Islet precursor cell (in vitro differentiated cells): ENCODE results near the gene ITGB6.

Source experiments
- DNase-seq: peaks from one replicate; pipeline ENCODE4 v3.0.0-alpha.2; 2018

ITGB6 gene

DNA sequence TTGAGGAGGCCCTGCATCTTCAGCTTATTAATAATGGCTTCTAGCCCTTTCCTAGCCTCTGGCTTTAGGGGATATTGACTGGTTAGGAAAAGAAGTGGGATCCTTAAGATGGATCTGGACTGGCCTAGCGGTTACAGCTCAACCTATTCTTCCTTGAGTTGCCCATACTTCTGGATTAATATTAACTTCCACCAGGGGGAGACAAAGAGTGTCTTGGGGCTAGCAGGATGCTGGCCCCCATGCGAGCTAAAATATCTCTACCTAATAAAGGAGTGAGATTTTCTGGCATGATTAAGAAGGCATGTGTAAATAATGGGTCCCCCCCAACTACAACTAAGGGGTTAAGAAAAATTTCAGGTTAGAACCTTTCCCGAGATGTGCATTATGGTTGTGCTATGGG, 114.4 kb downstream of the ITGB6 start:
- no peak for DNase-seq

- no peak for DNase-seq
Observed at GRCh38 chr2:160077912-160078810, 121.9 kb downstream of the ITGB6 start.

- DNase-seq = no peak
Observed at GRCh38 chr2:160076914-160077313, 123.2 kb downstream of the ITGB6 start.

DNA sequence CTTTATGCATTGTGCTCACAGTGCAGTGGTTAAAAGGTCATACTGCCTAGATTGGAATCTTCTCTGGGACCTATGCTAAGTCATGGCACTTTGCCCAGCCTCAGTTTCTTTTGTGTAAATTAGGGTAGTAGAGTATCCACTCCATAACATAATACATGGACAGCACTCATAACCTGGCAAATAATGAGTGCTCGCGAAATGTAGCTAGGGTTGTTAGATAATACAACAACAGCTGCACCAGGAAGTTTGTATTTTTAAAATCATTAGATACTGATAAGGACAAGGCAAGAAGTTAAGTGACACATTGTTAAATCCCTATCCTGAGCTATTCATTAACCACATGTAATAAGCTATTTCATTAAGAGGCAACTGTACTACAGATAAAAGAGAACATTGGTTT, 123.8 kb downstream of the ITGB6 start:
- no peak for DNase-seq

DNA sequence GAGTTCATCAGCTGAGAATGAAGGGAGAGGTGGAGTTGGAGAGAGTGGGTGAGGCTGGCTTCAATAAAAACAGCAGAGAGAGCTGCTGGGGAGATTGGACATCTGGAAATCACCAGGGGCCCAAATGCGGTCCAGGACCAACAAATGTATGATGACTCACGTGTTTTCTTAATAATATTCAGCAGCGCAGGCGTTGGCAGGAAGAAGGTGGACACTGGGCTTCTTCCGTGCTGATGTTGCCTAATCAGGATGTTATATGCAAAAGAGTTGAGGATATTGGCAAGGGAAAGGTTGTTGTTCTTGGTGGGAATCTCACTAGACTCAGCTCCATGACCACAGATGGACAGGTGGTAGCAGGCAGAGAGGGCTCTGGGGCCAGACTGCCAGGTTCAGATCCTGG, 124.9 kb downstream of the ITGB6 start:
- DNase-seq = no peak

DNA sequence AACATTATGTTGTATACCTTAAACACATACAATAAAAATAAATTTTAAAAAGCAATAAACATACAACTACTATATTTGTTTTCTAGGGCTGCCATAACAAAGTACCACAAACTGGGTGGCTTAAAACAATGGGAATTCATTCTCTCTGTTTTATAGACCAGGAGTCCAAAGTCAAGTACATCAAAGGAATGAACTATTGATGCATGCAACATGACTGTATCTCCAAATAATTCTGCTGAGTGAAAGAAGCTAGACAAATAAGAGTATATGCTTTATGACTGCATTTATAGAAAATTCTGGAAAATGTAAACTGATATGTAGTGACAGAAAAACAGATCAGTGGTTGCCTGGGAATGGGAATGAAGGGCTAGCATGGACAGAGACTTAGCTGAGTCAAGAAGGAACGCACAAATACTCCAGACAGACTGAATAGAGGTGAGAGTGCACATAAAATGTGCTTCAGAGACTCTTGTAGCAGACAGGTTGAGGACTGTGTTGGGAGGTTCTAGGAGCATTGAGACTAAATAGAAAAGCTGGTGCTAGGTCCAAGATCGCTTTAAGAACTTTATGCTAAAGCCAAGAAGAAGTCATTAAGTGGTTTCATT, 126.7 kb downstream of the ITGB6 start:
- DNase-seq = no peak

- no peak for DNase-seq
Observed at GRCh38 chr2:160068906-160069305, 131.2 kb downstream of the ITGB6 start.

GRCh38 chr2:160064916-160065315, 135.2 kb downstream of the ITGB6 start:
- no peak for DNase-seq

DNA sequence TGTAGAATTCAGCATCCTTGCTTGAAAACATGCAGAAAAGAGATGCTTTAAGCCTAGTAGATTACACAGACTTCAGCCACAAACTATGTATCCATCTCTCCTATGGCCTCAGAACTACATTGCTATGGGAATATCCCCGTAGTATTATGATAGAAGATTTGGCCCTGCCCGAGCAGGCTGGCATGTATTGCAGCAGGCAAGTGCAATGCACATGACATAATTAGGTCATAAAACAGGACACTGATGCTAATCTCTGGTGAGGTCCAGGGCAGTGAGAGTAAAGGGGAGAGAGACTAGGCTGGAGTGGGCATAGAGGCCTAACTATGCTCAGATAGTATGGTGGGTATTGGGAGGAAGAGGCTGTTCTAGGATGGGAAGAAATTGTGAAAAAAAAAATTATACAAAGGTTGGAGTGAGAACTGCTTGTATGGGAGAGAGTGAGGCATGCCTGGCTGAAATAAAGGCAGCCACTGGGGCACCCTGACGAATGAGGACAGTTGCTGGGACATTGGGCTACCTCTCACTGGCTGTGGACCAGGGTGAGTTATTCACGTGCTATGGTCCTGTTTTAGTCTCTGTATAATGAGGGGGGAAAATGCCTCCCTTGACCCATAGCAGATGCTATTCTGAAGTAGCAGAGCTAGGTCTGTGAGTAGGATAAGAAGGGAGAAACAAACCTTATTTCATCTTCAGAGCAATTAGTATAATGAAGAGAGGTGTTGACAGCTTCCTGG, 136.0 kb downstream of the ITGB6 start:
- no peak for DNase-seq

DNA sequence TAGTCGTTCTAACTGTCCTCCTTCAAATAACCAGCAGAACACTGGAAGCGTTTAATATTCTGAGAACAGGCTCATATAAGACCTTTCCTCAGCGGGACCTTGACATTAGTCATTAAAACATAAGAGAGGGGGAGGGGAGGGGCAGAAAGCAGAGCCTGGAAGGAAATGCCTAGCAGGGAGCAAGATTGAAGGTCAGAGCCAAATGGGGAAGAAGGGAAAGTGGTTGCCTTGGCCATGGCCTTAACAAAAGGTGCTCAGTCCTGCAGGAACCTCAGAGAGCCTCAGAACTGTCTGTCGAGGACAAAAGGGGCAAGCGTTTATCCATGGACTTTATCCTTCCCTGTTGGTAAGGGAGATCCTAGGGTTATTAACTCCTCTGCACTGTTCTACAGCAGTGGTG, 136.8 kb downstream of the ITGB6 start:
- DNase-seq = no peak

DNA sequence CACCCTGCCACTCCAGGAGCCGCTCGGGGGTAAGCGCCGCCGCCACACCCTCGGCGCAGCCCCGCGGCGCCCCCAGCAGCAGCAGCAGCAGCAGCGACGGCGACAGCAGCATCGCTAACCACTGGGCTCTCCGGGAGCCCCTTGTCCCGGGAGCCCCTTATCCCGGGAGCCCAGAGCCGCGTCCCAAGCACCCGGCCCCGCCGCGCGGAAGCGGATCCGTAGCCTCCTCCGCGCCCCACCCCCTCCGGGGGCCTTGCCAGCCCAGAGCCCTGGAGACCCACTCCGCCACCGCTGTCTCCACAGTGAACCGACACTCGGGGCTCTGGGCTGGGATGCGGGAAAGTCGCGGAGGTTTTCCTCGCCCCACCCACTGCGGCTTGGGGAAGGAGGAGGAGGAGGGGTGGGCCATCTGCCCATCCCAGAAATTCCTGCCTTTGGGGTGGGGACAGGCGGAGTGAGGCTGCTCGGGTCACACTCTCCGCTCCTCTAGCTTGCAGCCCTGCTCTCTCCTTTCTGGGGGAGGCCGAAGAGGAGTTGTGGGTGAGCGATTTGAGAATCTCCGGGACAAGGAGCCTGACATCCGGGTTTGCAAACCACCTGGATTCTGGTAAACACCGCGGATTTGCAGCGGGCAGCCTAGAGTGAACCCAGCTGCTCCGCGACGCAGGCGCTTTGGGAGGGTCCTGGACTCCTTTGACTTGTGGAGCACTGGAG, 137.6 kb downstream of the ITGB6 start, which contains the start of gene PLA2R1:
Gene PLA2R1 (minus strand): TSS at position 324 of the 714 bp plus-strand sequence. CDS start 212 bp downstream, at position 112.
- DNase-seq = peak; percentile 89

GRCh38 chr2:160061944-160062291, 138.2 kb downstream of the ITGB6 start:
- no peak for DNase-seq

DNA sequence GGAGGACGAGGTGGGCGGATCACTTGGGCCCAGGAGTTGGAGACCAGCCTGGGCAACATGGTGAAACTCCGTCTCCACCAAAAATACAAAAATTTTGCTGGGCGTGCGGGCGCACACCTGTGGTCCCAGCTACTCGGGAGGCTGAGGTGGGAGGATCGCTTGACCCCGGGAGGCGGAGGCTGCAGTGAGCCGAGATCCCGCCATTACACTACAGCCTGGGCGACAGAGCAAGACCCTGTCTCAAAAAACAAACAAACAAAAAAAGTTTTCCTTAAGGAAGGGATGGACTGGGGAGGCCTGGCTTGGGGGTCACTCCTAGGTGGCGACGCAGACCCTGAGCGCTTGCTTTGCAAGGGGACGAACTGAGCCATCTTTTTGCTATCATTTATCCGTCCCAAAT, 138.5 kb downstream of the ITGB6 start:
- DNase-seq = no peak

GRCh38 chr2:160060297-160060696, 139.8 kb downstream of the ITGB6 start:
- DNase-seq = no peak

DNA sequence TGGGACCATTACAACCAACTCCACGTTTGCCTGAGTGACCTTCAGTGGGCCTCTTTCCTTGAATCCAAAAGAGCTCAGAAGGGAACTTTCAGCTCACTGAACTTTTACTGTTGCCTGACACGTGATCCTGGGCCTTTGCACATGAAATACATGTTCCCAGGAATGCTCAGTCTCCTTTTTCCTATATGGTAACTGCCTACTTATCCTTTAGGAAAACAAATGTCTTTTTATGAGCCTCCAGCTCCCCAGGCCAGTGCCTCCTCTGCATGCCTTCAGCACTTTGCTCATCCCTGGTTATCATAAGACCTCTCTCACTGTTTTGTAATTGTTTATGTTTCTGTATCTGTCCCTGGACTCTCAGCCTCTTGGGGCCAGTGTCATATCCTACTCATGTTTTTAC, 142.7 kb downstream of the ITGB6 start:
- no peak for DNase-seq

GRCh38 chr2:160055726-160056108, 144.4 kb downstream of the ITGB6 start:
- no peak for DNase-seq

DNA sequence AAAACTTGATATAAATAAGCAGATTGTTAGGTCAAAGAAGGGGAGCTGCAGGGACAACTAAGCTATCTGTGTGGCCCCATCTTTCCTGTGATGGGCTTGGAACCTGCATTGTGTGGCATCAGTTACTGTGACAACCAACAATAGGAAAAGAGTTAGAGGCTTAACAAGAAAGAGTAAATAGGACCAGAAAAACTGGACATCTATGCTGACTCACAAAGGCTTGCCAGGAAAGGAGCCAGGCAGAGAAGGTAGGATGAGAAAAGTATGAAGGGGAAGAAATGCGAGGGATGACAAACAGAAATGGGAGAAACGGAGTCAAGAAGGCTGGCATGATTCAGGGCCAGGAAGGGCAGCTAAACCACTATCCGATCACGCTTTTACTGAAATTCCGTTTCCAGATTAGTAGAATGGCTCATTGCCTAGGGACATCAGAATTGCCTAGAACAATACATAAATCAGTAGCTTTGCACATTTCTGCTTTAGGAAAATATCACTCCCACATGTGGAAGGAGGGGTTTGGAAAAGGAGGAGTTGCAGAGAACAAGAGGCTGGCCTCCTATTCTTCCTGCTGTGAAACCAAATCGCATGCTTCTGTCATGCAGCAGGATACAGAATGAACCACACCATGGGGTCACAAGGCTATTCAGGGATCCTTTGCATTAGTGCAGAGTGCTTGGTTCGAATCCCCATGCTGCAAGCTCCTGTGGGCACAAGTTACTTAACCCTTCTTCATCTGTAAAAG, 144.9 kb downstream of the ITGB6 start:
- no peak for DNase-seq

DNA sequence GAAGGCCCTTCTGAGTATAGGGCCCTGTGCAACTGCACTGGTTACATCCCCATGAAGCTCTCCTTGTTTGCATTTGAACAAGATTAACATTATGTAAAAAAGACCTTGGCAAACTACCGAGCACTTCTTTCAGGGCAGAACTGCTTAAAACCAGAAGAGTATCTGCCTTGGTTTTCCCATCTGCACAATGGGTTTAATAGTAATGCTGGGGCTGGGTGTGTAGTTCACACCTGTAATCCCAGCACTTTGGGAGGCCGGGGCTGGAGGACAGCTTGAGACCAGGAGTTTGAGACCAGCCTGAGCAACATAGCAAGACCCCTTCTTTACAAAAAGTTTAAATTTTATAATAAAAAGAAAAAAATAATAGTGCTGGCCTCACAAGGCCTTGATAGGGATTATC, 146.1 kb downstream of the ITGB6 start:
- DNase-seq = no peak

DNA sequence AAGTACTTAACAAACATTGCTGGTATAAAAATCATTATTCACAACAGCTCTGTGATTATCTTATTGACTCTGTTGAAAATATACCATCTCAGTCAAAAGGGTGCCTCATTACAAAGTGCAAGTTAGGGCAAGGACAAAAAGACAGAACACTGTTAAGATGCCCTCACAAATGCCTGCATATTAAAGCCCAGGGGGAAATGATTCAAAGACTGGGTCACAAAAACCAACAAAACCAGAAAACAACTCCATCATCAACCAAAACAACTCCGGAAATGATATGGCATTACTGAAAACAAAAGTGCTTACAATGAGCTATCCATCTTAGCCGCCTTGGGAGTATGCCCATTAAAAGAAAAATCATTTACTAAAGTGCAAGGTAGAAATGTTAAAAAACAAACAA, 147.5 kb downstream of the ITGB6 start:
- no peak for DNase-seq

DNA sequence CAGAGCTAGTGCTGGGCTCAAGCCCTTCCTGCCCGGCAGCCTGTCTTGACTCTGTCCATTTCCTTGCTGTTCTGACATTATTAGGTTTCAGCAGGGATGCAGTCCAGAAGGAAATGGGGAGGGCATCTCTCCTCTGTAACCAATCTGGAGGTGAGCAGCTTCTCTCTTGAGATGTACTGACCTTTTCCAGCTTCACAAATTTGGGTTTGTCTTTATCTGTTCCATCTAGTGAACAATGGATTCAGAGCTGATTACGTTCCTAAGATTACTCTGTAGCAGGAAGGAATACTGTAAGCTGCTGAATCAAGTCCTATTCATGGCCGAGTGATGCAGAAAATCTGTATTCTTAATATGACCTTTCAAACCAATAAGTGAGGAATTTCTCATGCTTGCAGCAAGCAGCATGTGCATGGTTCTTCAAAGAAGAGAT, 148.7 kb downstream of the ITGB6 start:
- DNase-seq = no peak

DNA sequence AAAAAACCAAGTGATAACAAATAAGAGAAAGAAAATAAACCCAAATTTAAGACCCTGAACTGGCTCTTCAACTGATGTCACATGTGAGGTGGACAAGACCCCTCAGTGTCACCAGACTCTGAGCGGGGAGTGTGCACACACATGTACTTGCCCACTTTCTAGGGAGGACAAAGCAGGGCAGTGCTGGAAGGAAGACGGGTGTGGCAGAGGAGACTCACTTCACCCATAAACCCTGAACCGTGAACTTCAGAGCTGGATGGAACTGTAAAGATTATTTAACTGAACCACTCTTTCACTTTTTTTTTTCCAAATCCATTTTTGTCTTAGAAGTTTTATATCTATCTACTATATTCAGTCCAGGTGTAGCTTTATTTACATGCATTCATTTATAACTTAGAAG, 149.9 kb downstream of the ITGB6 start:
- DNase-seq = no peak
